GM18511 (cell line): ENCODE data around the gene LRRC8D.

Source experiments
- ATAC-seq: cut with Tn5 transposase; IDR thresholded peaks from one replicate; pipeline ENCODE4 v1.9.1; 2021; ENCODE audit warnings: mild to moderate bottlenecking, moderate library complexity; ENCODE audit not compliant: unreplicated experiment

LRRC8D gene

DNA sequence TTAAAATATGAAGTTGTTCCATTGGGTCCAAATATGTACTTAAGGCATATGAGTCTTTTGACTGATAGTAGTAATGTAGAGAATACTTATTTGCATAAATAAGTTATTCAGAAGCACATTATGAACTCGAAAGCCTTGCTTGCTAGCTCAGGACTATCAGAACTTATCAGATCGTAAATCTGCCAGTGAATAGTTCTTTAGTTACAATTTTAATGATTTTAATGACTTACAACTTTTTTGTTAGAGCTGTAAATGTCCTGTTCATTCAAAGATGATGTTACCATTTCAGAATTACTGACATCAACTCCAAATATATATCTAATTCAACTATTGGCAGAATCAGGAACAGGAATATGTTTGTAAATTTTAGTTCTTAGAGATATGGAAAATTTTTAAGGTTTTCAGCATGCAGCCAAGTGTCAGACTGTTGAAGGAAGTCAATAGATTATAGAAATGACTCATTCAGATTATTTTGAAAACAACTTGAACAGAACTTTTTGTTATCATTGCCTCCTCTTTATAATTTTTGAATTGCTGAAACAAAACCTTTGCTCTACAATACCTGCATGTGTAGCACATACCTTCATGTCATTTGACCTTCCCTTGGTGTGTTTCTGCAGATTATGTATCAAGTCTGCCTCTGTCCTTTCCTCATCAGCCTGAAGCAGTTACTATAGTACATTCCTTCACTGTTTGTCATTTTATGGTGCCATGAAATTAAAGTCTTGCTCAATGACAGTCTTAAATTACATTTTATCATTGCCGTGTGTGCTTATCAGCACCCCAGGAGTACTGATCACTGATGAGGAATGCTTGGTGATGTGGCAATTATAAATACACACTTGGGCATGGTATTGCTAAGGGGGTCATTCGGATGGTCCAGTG lies 44.9 kb downstream of the LRRC8D start:
- no peak for ATAC-seq

DNA sequence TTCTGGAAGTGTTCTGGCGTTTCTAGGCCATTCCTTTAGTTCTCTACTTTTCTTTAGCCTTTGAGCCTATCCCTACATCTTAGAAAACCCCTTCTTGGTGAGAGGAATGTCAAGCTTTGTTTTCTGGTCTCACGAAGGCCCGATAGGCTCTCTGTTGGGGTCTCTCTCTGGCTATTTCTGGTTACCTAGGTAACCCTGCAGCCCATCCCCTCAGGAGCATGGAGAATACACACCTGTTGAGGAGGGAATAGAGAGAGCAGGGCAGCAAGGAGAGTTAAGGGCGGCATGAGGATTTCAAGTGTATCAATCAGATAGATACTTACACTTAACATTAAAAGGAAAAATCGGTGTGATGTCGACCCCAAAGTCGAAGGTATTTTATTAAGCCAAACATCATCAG lies 45.7 kb downstream of the LRRC8D start:
- no peak for ATAC-seq

DNA sequence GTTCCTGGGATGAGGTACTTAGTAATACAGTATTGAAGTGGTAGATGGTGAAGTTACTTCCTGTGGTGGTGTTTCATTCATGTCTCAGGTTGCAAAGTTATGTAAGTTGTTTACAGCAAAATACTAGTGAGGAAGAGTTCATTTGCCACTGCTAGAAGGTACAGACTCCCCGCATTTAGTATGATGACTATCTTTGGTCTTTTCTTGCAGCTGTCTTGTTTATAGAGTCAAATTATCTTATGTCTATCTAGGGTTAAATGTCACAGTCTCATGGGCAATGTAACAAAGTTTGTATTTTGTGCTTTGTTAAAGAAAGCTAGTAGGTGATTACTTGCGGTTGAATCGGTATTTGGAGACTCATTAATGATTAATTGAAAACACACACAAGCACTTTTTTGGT lies 50.2 kb downstream of the LRRC8D start:
- no peak for ATAC-seq

DNA sequence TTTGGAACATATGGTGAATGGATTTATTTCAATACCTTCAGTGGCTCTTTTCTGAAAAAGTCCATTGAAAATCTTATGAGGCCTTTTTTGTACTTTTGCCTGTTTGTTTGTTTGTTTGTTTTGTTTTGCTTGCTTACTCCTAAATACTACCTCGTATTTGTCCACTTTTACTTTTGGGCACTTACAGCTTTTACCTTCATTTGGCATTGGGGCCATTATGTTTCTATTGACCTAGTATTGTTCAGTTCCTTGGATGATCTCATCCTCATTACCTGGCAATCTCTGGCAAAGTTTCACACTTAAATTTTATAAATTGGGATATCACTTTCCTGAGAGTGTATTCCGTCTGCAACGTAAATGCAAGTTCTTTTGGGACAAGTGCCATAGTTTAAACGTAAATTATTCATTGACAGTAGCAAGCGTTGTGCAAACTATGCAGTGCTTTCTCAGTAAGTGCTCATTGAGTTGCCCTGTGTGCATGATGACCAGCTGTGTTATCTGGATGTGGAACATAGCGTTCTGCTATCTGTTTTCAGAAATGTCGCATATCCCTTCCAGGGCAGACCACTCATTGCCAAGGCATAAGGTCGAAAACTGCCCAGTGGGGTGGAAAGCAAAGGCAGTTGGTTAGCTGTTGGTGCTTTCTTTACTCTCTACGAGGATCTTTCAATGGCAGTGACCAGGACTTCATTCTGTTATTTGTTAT lies 51.1 kb downstream of the LRRC8D start:
- no peak for ATAC-seq

DNA sequence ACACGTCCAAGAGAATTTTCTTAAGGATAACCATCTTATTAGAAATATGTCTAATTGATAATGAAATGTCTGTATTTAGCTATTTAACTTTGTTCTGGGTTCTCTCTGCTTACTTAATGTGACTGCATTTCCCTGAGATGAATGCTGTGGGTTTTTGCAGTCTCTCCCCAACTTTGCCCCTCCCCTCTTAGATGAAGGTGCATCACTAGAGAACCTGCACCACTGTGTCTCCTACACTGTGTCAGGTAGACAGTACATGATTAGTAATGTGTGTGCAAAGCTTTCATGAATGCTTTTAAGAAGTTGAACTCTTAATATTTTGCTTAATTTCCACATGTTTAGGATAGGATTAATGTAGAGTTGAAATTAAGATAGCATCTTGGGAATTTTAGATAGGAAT lies 51.7 kb downstream of the LRRC8D start:
- ATAC-seq: no peak

- no peak for ATAC-seq
These were observed 52.5 kb downstream of the LRRC8D start for GRCh38 chr1:89873288-89873687.

- no peak for ATAC-seq
These were observed 52.9 kb downstream of the LRRC8D start for GRCh38 chr1:89873770-89874169.

DNA sequence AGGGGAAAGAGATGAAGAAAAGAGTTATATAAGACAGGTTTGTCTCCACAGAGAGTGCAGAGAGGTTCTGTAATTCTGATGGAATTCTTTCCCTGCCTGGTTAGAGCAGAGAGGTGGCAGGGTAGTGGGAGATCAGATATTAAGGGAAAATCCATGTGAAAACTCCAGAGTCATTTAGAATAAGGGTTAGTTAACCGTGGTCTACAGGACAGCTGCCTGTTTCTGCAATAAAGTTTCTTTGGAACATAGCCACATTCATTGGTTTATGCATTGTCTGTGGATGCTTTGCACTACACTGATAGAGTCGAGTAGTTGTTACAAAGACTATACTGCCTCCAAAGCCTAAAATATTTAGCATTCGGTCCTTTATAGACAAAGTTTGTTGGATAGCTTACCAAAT lies 55.6 kb downstream of the LRRC8D start:
- no peak for ATAC-seq

DNA sequence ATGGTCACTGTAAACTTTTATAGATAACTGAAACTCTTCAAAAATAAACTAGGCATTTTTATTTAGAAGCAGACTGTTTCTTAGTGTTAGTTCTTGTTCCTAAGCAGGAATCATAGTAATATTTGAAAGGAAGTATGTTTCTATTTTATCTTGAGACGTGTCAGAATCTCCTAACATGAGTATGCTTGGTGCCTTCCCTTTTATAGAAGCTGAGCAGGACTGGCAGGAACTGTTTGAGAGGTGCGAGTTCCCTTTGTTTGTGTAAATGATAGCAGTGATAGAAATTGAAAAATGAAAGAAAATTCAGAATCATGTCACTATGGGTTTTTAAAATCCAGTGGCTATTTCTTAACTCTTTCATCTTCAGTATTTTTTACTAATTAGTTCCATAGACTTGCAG lies 56.9 kb downstream of the LRRC8D start:
- ATAC-seq: no peak

- no peak for ATAC-seq
These were observed 57.4 kb downstream of the LRRC8D start for GRCh38 chr1:89878256-89878655.

GRCh38 chr1:89880679-89881078 lies 59.8 kb downstream of the LRRC8D start:
- ATAC-seq: no peak

GRCh38 chr1:89881415-89882058 lies 60.7 kb downstream of the LRRC8D start:
- ATAC-seq: no peak

DNA sequence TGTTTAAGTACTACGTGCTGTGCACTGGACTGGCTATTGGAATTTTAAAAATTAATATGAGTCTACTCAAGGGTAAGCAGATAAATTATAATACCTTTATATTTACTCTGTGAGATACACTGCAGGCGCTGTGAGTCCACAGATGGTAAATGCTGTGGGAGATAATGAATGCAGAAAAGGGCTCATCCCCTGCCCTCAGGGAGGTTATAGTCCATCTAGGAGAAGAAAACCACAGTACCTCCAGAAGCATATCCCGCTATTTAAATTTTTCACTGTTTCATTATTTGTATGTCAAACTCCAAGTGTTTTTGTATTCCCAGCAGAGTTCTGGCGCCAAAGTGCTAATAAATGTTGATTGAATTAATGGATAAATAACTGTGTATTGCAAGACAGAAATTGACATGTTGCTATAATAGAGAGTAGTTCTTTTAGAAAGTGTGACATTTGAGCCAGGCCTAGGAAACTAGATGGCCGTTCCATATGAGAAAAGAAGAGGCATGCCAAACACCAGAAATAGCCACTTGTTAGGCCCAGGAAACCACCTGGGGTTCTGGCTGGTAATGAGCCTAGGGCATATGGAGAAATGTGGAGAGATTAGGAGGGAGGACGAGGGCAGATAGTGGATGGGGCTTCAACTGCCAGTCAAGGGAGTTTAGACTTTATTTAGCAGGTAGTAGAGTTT lies 61.7 kb downstream of the LRRC8D start:
- ATAC-seq: no peak

GRCh38 chr1:89883030-89883379 lies 62.2 kb downstream of the LRRC8D start:
- no peak for ATAC-seq

- no peak for ATAC-seq
These were observed 64.1 kb downstream of the LRRC8D start for GRCh38 chr1:89884718-89885596.

GRCh38 chr1:89887270-89887669 lies 66.4 kb downstream of the LRRC8D start:
- no peak for ATAC-seq

- ATAC-seq: no peak
These were observed 66.9 kb downstream of the LRRC8D start for GRCh38 chr1:89887713-89888112.

DNA sequence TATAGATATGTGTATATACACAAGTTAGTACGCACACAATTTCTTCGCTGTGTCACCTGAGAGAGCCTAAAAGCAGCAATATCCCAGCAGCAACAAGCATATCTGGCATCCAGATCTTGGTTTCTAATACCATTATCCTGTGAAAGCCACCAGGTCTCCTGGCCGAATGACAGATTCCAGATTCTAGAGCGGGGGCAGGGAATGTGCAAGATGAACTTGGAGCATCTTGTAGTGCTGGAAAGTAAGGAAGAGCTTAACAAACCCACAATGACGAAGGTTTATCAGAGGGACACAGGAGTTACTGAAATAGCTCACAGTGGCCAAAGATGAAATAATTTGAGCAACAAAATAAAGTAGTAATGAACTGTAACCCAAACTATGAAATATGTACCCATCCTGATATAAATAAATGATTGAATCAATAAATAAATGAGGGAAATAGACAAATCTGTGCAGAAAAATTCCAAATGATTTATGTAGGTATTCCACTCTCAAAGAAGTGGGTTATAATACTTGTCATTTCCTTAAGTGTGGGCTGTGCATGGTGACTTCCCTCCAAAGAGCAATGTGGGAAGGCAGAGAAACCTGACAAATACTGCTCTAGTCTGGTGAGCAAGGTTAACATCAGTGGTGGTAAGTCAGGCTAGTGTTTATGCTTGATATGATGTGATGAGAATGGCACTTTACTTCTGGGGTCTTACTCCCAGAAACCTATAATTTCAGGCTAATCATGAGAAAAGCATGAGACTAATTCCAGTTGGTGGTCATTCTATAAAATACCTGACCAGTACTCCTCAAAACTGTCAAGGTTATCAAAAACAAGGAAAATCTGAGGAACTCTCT lies 67.9 kb downstream of the LRRC8D start:
- no peak for ATAC-seq

GRCh38 chr1:89889323-89889615 lies 68.4 kb downstream of the LRRC8D start:
- ATAC-seq: no peak
